Peyer's patch (tissue), 4 donors: ENCODE results near the gene CYB5R3.

ENCODE experiments used
- POLR2A ChIP-seq, 2 donors: fragments of 450-650 bp; IDR thresholded peaks; one replicate each; pipeline ENCODE4 v1.5.1; 2017; ENCODE audit warnings: antibody characterized with exemption in 2 of 2, mild to moderate bottlenecking in 2 of 2, moderate library complexity in 2 of 2
- TF ChIP-seq, protein P1 (sequence below), 6 experiments: fragments of 450-650 bp in 4 of 6; fragments of 200-600 bp in 2 of 6; sonication (generic) in 1 of 6; IDR thresholded peaks; one replicate each; pipeline ENCODE4 v1.5.1; 2017 to 2019; ENCODE audit warnings: antibody characterized with exemption in 6 of 6, mild to moderate bottlenecking in 3 of 6, moderate library complexity in 1 of 6

- TF ChIP-seq, protein P1, sequence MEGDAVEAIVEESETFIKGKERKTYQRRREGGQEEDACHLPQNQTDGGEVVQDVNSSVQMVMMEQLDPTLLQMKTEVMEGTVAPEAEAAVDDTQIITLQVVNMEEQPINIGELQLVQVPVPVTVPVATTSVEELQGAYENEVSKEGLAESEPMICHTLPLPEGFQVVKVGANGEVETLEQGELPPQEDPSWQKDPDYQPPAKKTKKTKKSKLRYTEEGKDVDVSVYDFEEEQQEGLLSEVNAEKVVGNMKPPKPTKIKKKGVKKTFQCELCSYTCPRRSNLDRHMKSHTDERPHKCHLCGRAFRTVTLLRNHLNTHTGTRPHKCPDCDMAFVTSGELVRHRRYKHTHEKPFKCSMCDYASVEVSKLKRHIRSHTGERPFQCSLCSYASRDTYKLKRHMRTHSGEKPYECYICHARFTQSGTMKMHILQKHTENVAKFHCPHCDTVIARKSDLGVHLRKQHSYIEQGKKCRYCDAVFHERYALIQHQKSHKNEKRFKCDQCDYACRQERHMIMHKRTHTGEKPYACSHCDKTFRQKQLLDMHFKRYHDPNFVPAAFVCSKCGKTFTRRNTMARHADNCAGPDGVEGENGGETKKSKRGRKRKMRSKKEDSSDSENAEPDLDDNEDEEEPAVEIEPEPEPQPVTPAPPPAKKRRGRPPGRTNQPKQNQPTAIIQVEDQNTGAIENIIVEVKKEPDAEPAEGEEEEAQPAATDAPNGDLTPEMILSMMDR (IDR thresholded peaks at IDR 0.05) = no peak
- no peak for TF ChIP-seq POLR2A (IDR thresholded peaks at IDR 0.05)
These were observed 11.6 kb downstream of the CYB5R3 start for GRCh38 chr22:42637555-42637954.
